Vagina (tissue), 2 donors: Measurements from ENCODE around the gene RBM20. TPM values are rescaled to one million over a fixed set of nuclear protein-coding genes. Genes with fewer than 3 reads are reported as not detected.

ENCODE experiments used
- DNase-seq, 2 donors: peaks; one replicate each; pipeline ENCODE4 v3.0.0-alpha.2; 2017; ENCODE audit errors: extremely low spot score in 2 of 2
- H3K27ac ChIP-seq: fragments of 200-600 bp; sonication (generic); one replicate; pipeline ENCODE4 v1.5.1; 2019
- H3K27me3 ChIP-seq: fragments of 200-600 bp; sonication (generic); one replicate; pipeline ENCODE4 v1.5.1; 2019
- H3K36me3 ChIP-seq, 2 donors: fragments of 200-600 bp; sonication (generic); one replicate each; pipeline ENCODE4 v1.5.1; 2017 to 2019
- H3K4me1 ChIP-seq: fragments of 200-600 bp; sonication (generic); one replicate; pipeline ENCODE4 v1.5.1; 2019
- H3K4me3 ChIP-seq, 2 donors: fragments of 200-600 bp; sonication (generic); 1 replicate in 1 of 2; 2 replicates in 1 of 2; pipeline ENCODE4 v1.5.1; 2016 to 2019
- H3K9me3 ChIP-seq: fragments of 200-600 bp; sonication (generic); one replicate; pipeline ENCODE4 v1.5.1; 2019
- POLR2A ChIP-seq, 2 donors: fragments of 450-650 bp; IDR thresholded peaks; one replicate each; pipeline ENCODE4 v1.6.1; 2017; ENCODE audit warnings: antibody characterized with exemption in 2 of 2, mild to moderate bottlenecking in 2 of 2, moderate library complexity in 2 of 2
- POLR2AphosphoS5 ChIP-seq, 2 donors: sonication (generic); formaldehyde crosslinking; IDR thresholded peaks; one replicate each; pipeline ENCODE4 v1.9.0; 2017; ENCODE audit warnings: antibody characterized with exemption in 2 of 2, mild to moderate bottlenecking in 2 of 2, low read depth in 1 of 2; ENCODE audit not compliant: insufficient read depth in 1 of 2
- intact Hi-C: fragments of 100-400 bp; cut with DNase I; formaldehyde crosslinking; loops from one replicate; pipeline ENCODE4 v1.15.1; 2023
- total RNA-seq: library from RNA; depleted of rRNA; stranded (reverse); fragments of >200 nt; gene quantifications from one replicate; pipeline ENCODE4 v1.2.3, GENCODE V29; 2016
- TF ChIP-seq, protein P1 (sequence below), 3 experiments: fragments of 450-650 bp in 2 of 3; fragments of 200-600 bp in 1 of 3; sonication (generic) in 1 of 3; IDR thresholded peaks; one replicate each; pipeline ENCODE4 v1.5.1; 2017 to 2019; ENCODE audit warnings: antibody characterized with exemption in 3 of 3, mild to moderate bottlenecking in 2 of 3, moderate library complexity in 2 of 3

RBM20 gene
- total RNA-seq, 1 donor from 2014 or later, result 5.2 TPM

DNA sequence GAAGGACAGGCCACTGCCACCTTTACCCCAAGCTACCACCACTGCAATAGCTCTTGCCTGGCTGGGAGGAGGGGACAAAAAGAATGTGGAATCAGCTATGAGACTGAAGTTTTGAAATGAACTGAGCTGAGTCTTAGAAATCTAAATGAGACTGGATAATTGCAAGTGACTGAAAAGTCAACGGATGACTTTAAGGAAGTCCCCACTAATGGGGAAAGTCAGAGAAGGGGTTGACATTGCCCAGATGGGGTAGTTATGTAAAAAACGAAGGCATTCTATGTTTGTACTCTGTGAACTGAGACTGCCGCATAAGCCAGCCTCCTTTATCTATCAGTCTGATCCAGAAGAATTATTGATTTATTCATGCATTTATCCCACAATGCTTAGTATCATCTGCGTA is 67.2 kb downstream of the RBM20 start:
- Histone ChIP-seq H3K27ac (no peak overlapping the region), H3K4me3 (no peak overlapping the region), H3K36me3 (no peaks in the 10 kb centered on the region), H3K27me3 (no peaks in the 10 kb centered on the region), H3K9me3 (no peaks in the 10 kb centered on the region), H3K4me1 (no peaks in the 10 kb centered on the region)
- TF ChIP-seq, protein P1, sequence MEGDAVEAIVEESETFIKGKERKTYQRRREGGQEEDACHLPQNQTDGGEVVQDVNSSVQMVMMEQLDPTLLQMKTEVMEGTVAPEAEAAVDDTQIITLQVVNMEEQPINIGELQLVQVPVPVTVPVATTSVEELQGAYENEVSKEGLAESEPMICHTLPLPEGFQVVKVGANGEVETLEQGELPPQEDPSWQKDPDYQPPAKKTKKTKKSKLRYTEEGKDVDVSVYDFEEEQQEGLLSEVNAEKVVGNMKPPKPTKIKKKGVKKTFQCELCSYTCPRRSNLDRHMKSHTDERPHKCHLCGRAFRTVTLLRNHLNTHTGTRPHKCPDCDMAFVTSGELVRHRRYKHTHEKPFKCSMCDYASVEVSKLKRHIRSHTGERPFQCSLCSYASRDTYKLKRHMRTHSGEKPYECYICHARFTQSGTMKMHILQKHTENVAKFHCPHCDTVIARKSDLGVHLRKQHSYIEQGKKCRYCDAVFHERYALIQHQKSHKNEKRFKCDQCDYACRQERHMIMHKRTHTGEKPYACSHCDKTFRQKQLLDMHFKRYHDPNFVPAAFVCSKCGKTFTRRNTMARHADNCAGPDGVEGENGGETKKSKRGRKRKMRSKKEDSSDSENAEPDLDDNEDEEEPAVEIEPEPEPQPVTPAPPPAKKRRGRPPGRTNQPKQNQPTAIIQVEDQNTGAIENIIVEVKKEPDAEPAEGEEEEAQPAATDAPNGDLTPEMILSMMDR (IDR thresholded peaks at IDR 0.05), result no peak
- TF ChIP-seq POLR2AphosphoS5 (IDR thresholded peaks at IDR 0.05; ENCODE audit: insufficient read depth in 1 of 2, low read depth in 1 of 2), result no peak
- no peak for TF ChIP-seq POLR2A (IDR thresholded peaks at IDR 0.05)
- DNase-seq, result no peak
- intact Hi-C loops, result no loop called here

DNA sequence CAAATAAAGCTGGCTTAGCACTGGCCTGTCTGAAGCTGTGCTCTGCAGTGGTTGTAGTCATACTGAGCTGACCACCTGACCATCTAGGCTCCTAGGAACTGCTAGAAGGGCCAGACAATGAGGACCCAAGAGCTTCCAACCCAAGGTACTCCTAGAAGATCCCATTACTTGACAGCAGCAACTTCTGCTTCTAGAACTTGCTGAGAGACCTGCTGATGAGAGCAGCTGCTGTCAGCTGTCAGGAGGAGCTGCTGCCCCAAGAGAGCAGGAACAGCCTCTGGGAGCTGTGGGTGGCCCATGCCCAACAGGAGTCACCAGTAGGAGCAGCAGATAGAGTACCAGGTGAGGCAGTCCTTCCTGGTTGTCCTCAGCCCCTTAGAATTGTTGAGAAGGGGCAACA is 70.2 kb downstream of the RBM20 start:
- Histone ChIP-seq H3K27ac (no peak overlapping the region), H3K9me3 (no peaks in the 10 kb centered on the region), H3K4me3 (no peak overlapping the region), H3K36me3 (no peaks in the 10 kb centered on the region), H3K27me3 (no peaks in the 10 kb centered on the region), H3K4me1 (no peaks in the 10 kb centered on the region)
- intact Hi-C loops, result no loop called here
- TF ChIP-seq, protein P1 (IDR thresholded peaks at IDR 0.05), result no peak
- TF ChIP-seq POLR2A (IDR thresholded peaks at IDR 0.05), result no peak
- no peak for TF ChIP-seq POLR2AphosphoS5 (IDR thresholded peaks at IDR 0.05; ENCODE audit: insufficient read depth in 1 of 2, low read depth in 1 of 2)
- no peak for DNase-seq

DNA sequence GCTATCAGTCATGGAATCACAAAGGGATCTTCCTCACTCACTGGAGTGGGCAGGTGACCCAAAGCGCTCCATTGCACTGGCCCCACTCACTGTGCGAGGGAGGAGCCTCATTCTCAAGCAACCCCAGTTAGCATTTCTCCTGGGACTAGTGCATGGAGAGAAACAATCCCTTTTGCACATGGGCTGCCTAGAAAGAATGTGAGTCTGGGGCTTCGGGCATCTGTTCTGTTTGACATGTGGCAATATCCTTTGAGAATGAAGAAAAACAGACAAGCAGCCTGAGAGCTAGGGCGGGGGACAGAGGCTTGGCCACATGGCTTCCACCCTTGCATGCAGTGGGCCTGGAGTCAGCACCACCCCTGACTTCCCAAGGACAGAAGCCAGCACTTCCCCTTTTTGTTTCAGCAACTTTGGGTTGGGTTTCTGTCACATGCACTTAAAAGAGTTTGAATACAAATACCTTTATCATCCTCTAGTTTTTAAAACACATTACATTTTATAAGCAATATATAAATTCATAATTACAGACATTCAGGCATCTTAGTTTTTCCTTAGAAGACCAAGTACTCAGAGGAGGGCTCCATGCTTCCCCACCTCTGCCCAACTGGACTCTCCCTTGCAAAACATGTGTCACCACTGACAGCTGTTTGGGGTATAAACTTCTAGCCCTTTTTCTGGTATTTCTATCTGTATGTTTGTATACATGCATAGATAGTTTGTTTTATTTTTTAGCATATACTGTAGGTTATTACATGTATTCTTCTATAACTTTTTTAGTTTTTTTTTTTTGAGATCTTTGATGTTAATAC is 73.8 kb downstream of the RBM20 start:
- Histone ChIP-seq H3K9me3 (no peaks in the 10 kb centered on the region), H3K27me3 (no peaks in the 10 kb centered on the region), H3K27ac (no peak overlapping the region), H3K4me3 (no peak overlapping the region), H3K4me1 (no peaks in the 10 kb centered on the region), H3K36me3 (no peaks in the 10 kb centered on the region)
- TF ChIP-seq POLR2AphosphoS5 (IDR thresholded peaks at IDR 0.05; ENCODE audit: insufficient read depth in 1 of 2, low read depth in 1 of 2) (no peak), POLR2A (IDR thresholded peaks at IDR 0.05) (no peak)
- TF ChIP-seq, protein P1 (IDR thresholded peaks at IDR 0.05), result no peak
- no peak for DNase-seq
- intact Hi-C loops, result no loop called here

DNA sequence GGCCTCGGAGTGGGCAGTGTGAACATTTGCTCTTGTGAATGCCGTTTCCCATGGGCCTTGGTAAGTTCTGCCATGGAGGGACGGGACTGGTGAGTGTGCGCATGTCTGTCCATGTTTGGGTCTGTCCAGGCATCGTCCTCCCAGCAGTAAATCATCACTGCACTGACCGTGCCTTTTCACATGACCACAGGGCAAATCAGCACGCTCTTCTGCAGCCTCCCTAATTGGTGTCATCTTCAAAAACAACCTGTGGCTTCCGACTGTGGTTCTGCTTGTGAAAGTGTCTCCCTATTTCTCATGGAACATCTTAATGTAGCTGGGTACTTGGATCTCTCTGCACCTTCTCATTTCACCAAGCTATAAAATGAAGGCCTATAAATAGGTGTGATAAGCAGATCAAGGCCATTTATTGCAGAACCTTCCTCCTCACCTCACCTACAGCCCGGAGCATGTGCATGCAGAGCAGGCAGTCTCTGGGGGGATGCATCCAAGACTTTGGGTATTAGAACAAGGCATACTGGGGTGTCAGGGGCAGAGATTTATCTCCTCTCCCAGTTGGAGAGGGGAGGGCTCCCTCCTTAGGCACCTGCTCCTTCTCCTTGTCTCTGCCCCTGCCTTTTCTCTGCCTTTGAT is 77.4 kb downstream of the RBM20 start:
- no peaks in the 10 kb centered on the region for H3K4me1 ChIP-seq
- no peak for TF ChIP-seq POLR2AphosphoS5 (IDR thresholded peaks at IDR 0.05; ENCODE audit: insufficient read depth in 1 of 2, low read depth in 1 of 2)
- TF ChIP-seq, protein P1 (IDR thresholded peaks at IDR 0.05), result no peak
- no peak for TF ChIP-seq POLR2A (IDR thresholded peaks at IDR 0.05)
- no peaks in the 10 kb centered on the region for H3K36me3 ChIP-seq
- intact Hi-C loops, result no loop called here
- no peak overlapping the region for H3K4me3 ChIP-seq
- H3K27me3 ChIP-seq, result no peaks in the 10 kb centered on the region
- H3K9me3 ChIP-seq, result no peaks in the 10 kb centered on the region
- no peak for DNase-seq
- H3K27ac ChIP-seq, result no peak overlapping the region
